ENCODE measurements around the gene ANTKMT.

DNA sequence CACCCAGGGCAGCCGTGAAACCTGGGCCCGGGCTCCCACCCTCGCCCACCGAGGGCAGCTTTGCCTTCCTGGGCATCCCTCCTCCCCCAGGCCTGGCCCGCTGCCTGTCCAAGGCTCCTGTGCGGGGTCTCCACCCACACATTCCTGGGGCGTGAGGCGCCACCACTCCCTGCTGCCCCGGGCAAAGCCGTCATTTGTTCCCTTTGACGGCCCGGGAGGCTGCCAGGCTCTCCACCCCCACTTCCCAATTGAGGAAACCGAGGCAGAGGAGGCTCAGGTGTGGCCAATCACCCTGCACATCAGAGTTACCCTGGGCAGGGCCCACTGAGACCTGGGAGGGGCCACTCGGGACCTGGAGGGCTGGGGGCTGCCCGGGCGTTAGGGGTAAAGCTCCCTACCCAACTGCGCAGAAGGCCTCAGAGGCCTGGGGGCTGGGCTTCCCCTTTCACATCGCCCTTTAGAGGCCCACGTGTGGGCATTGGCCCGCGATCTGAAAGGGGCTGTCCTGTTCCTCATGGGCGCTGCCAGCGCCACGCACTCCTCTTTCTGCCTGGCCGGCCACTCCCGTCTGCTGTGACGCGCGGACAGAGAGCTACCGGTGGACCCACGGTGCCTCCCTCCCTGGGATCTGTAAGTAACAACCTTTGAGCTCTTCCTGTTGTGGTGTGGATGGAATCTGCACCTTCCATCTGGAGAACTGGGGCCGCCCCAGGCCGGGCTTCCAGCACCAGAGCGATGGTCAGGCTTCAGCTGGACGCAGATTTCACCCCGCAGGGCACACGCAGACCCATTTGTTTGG, 39.8 kb downstream of the ANTKMT start, which contains the start of gene MSLN:
- TF ChIP-seq, protein P1, sequence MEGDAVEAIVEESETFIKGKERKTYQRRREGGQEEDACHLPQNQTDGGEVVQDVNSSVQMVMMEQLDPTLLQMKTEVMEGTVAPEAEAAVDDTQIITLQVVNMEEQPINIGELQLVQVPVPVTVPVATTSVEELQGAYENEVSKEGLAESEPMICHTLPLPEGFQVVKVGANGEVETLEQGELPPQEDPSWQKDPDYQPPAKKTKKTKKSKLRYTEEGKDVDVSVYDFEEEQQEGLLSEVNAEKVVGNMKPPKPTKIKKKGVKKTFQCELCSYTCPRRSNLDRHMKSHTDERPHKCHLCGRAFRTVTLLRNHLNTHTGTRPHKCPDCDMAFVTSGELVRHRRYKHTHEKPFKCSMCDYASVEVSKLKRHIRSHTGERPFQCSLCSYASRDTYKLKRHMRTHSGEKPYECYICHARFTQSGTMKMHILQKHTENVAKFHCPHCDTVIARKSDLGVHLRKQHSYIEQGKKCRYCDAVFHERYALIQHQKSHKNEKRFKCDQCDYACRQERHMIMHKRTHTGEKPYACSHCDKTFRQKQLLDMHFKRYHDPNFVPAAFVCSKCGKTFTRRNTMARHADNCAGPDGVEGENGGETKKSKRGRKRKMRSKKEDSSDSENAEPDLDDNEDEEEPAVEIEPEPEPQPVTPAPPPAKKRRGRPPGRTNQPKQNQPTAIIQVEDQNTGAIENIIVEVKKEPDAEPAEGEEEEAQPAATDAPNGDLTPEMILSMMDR (IDR thresholded peaks at IDR 0.05; ENCODE audit: poor library complexity, severe bottlenecking), result no peak
- TF ChIP-seq EZH2 (IDR thresholded peaks at IDR 0.05; ENCODE audit: borderline replicate concordance, insufficient read depth, low read length, poor library complexity, severe bottlenecking) (no peak), EP300 (conservative IDR thresholded peaks at IDR 0.05; ENCODE audit: poor library complexity, severe bottlenecking) (no peak), RAD21 (conservative IDR thresholded peaks at IDR 0.05) (no peak), MXI1 (conservative IDR thresholded peaks at IDR 0.05; ENCODE audit: poor library complexity, severe bottlenecking) (no peak), TAF1 (IDR thresholded peaks at IDR 0.05; ENCODE audit: low read depth) (no peak), POLR2AphosphoS5 (IDR thresholded peaks at IDR 0.05) (no peak)
